Body of pancreas (tissue), 4 donors: ENCODE measurements around the gene SLC39A7.

Experiments used
- POLR2A ChIP-seq, 3 donors: fragments of 450-650 bp; IDR thresholded peaks; one replicate each; pipeline ENCODE4 v1.6.1; 2016; ENCODE audit warnings: antibody characterized with exemption in 3 of 3, mild to moderate bottlenecking in 2 of 3
- TF ChIP-seq, protein P1 (sequence below), 7 experiments: fragments of 450-650 bp in 4 of 7; fragments of 200-600 bp in 3 of 7; sonication (generic) in 3 of 7; IDR thresholded peaks; one replicate each; pipeline ENCODE4 v1.5.1; 2016 to 2019; ENCODE audit warnings: antibody characterized with exemption in 7 of 7

DNA sequence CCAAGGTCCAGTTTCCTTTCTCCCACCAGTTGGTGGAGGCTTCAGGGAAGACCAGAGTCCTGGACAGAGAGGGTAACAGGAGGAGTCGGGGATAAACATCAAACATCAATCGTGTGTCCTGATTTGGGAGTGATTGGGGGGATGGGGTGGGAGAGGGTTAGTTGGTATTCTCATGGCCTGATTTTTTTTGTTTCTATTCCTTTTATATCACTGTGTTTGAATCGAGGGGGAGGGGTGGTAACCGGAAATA, 3.4 kb downstream of the SLC39A7 start:
- TF ChIP-seq, protein P1, sequence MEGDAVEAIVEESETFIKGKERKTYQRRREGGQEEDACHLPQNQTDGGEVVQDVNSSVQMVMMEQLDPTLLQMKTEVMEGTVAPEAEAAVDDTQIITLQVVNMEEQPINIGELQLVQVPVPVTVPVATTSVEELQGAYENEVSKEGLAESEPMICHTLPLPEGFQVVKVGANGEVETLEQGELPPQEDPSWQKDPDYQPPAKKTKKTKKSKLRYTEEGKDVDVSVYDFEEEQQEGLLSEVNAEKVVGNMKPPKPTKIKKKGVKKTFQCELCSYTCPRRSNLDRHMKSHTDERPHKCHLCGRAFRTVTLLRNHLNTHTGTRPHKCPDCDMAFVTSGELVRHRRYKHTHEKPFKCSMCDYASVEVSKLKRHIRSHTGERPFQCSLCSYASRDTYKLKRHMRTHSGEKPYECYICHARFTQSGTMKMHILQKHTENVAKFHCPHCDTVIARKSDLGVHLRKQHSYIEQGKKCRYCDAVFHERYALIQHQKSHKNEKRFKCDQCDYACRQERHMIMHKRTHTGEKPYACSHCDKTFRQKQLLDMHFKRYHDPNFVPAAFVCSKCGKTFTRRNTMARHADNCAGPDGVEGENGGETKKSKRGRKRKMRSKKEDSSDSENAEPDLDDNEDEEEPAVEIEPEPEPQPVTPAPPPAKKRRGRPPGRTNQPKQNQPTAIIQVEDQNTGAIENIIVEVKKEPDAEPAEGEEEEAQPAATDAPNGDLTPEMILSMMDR (IDR thresholded peaks at IDR 0.05) = no peak
- no peak for TF ChIP-seq POLR2A (IDR thresholded peaks at IDR 0.05)
